ENCODE data around the gene ADCK1. TPM values are rescaled to one million over a fixed set of nuclear protein-coding genes. Genes with fewer than 3 reads are reported as not detected.

The ADCK1 gene
- total RNA-seq = 1.3 and 4.0 TPM in 2 replicates

GRCh38 chr14:77799863-77800730 lies at the start of gene ADCK1:
TSS of gene ADCK1 (plus strand) at chr14:77800109. CDS start at chr14:77818979, 18,870 bp downstream.

GRCh38 chr14:77760381-77761204 lies 39.3 kb upstream of the ADCK1 start, which contains the start of gene SNW1:
TSS of gene SNW1 (minus strand) at chr14:77761156. CDS start at chr14:77761127, 29 bp downstream.

Other genes starting within 250 kb of the ADCK1 start
- gene SPTLC2, start 183.5 kb upstream of the ADCK1 start, total RNA-seq = 55.7 and 92.6 TPM in 2 replicates
- gene ALKBH1, start 92.1 kb upstream of the ADCK1 start, total RNA-seq = 7.0 and 8.9 TPM in 2 replicates
- gene SLIRP, start 92.0 kb upstream of the ADCK1 start, total RNA-seq = 119 and 132 TPM in 2 replicates
- gene SNW1, start 39.0 kb upstream of the ADCK1 start, total RNA-seq = 42.3 and 50.5 TPM in 2 replicates

Measured in bladder microvascular endothelial cell (primary cell).